GM20431 (cell line): Measurements from ENCODE around the gene STYXL2.

Experiments
- in situ Hi-C: fragments of 300-500 bp; cut with MseI, MboI; formaldehyde crosslinking; loops from one replicate; pipeline ENCODE4 v1.15.0; 2020; ENCODE audit warnings: low sequenced_read_pairs; ENCODE audit not compliant: unreplicated experiment

The STYXL2 gene

DNA sequence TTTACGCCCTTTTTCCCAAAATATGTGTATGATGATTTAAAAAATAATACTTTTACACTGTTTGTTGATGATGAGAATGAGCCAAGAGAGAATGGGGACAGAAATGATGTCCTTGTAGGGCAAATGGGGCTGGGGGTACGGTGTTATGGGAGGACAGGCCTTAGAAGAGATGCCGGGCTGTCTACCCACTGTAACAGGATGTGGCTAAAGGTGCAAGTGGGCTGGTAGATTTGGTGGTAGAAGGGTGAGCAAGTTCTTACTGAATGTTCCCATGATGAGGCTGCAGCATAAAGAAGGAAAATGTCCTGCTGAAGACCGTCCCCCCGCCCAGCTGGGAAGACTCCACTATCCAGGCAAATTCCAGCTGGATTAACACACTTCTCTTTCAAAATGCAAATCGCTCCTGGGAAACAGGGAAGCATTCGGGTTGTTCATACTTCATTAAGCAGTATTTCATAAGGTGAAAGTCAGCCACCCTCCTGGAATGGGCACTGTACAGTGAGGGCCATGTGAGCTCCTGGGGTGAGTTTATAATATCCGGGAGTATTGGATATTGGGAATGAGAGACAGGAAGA is 17.7 kb upstream of the STYXL2 start:
- in situ Hi-C loops: no loop called here

GRCh38 chr1:167077128-167077867 is 16.6 kb upstream of the STYXL2 start:
- in situ Hi-C loops: no loop called here

- in situ Hi-C loops: no loop called here
Observed at GRCh38 chr1:167077868-167078210, 16.0 kb upstream of the STYXL2 start.

- in situ Hi-C loops: no loop called here
Observed at GRCh38 chr1:167081594-167082156, 12.2 kb upstream of the STYXL2 start.

DNA sequence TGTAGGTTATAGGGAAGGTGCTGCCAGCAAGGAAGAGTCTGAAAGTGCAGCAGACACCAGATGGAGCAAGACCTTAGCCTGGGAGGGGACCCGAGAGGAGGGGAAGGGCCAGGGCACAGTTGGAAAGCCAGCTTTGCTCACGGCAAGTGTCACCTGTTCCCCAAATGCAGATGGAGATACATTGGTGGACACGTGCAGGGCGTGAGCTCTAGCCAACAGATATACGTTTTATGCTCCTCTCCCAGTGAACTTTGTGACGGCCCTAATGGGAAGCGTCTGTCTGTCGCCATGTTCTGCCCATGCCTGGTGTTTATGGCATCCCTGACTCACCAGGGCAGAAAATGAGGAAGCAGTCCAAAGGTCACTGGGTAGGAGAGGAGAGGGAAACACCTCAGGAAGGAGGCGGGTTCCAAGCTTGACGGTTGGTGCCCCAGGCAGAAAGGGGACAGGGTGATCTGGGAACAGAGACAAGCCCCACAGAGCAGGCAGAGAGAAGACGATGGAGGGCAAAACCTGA is 11.3 kb upstream of the STYXL2 start:
- in situ Hi-C loops: no loop called here

DNA sequence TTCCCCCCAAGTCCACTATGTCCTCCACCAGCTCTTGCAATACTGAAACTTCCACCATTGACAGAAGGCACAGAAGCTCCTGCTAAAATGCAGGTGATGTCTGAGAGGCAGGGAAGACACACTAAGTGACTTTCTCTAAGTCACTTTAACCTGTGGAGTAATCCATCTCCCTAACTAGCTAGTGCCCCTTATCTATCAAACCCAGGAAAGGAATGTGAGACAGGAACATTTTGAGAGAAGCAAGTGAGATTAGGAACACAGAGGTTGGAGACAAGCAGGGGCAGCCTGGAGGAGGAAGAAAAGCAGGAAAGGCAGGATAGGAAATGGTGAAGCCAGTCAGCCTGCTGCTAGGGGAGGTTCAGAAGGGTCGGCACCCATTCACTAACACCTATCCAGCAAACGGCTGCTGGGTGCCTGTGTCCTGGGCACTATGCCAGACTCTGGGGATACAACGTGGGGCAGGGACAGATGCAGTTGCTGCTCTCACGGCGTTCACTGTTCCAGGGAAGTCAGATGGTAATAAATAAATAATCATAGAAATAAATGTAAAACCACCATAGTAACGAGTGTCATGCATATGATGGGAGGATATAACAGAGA is 10.7 kb upstream of the STYXL2 start:
- in situ Hi-C loops: no loop called here

GRCh38 chr1:167083871-167084270 is 10.0 kb upstream of the STYXL2 start:
- in situ Hi-C loops: no loop called here

- in situ Hi-C loops: no loop called here
Observed at GRCh38 chr1:167084757-167085156, 9.1 kb upstream of the STYXL2 start.

GRCh38 chr1:167086033-167086432 is 7.8 kb upstream of the STYXL2 start:
- in situ Hi-C loops: no loop called here

DNA sequence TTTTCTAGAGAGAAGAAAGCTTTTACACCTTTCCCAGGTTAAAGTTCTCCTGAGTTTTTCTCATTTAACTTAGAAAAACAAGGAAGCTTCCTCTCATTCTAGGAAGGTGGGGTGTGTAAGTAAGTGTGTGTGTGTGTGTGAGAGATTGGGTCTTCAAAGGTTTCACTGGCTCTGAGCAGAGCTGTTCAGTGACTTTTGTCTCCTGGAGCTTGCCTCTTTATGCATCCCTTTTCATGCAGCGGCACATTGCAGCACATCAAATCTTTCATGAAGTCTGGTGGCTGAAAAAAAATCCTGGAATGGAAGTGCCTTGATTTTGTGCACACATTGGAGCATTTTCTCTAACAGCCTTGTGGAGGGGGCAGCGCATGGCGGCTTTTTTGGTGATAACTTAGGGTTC is 7.1 kb upstream of the STYXL2 start:
- in situ Hi-C loops: no loop called here

- in situ Hi-C loops: no loop called here
Observed at GRCh38 chr1:167088746-167089417, 5.0 kb upstream of the STYXL2 start.

GRCh38 chr1:167089939-167090313 is 3.9 kb upstream of the STYXL2 start:
- in situ Hi-C loops: no loop called here

- in situ Hi-C loops: no loop called here
Observed at GRCh38 chr1:167090314-167090942, 3.4 kb upstream of the STYXL2 start, which contains the start of gene GPA33. TSS of gene GPA33 (minus strand) at chr1:167090377. CDS start at chr1:167090287, 90 bp downstream.

- in situ Hi-C loops: no loop called here
Observed at GRCh38 chr1:167092653-167093052, 1.2 kb upstream of the STYXL2 start.

DNA sequence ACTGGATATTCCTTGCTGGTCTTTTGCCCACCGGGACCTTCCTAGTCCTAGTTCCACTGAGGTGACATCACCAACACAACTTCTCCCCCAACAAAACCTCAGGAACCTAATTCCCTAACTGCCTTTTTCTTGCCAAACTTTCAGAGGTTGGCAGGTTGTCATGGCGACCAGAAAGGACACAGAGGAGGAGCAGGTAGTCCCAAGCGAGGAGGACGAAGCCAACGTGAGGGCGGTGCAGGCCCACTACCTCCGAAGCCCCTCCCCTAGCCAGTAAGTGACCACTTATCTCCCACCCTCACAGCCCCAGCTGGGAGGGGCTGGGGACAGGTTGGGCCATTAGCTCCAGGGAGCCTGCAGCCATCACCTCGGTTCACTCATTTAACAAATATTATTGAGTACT is 815 bp downstream of the STYXL2 start:
- in situ Hi-C loops: no loop called here

DNA sequence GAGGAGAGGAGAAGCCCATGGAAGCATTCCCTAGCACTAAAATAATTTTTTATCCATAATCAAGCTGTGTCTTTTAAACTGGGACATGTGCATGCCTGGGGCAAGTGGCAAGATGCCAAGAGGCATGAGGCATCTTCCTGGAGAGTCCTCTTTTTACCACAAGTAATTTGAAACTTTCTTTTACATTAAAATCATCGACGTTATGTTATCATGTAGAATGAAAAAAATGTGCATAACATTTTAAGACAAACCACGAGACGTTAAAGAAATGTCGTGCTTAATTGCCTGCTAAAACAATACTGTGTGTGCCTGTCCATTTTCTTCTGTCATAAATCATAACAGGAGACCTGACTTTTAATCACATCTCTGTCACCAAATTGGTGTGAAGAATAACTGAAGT is 1.5 kb downstream of the STYXL2 start:
- in situ Hi-C loops: no loop called here

- in situ Hi-C loops: no loop called here
Observed at GRCh38 chr1:167099851-167100250, 6.0 kb downstream of the STYXL2 start.

GRCh38 chr1:167100730-167101129 is 6.9 kb downstream of the STYXL2 start:
- in situ Hi-C loops: no loop called here

DNA sequence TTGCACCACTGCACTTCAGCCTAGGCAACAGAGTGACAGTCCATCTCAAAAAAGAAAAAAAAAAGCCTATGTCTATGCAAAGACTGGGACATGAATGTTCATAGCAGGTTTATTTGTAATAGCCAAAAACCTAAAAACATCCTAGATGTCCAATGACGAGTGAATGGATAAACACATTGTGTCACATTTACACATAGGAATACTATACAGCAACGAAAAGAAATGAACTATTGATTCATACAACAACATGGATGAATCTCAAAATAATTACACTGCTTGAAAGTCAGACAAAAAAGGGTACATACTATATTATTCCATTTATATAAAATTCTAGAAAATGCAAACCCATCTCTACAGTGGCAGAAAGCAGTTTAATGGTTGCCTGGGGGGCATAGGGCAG is 7.9 kb downstream of the STYXL2 start:
- in situ Hi-C loops: no loop called here

DNA sequence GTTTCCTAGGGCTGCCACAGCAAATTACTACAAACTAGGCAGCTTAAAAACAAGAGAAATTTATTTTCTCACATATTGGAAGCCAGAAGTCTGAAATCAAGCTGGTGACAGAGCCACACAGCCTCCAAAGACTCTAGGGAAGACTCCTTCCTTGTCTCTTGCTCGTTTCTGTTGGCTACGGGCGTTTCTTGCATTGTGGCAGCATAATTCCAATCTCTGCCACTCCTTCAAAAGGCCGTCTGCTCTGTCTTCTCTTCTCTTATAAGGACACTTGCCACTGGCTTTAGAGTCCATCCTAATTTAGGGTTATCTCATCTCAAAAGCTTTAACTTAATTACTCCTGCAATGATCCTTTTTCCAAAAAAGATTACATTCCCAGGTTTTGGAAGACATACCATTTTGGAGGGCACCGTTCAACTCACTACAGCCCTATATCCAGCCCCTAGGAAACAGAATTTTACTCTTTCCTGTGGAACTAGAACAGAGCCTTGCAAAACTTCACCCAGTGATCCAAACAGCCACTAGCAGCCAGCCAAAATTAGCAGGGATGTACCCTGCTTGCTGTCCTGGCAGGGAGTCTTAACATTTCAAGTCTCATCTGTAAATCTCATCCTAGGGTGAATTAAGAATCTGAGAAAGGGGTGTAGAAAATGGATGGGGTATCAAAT is 9.2 kb downstream of the STYXL2 start:
- in situ Hi-C loops: no loop called here
